HEK293 (cell line): ENCODE results near the gene ACVRL1.
"Not testable (repeated sequence)": the region's sequence is repeated elsewhere in the genome, so short reads cannot be mapped to it uniquely, and the experiment has no call there.

ENCODE experiments used
- CTCF ChIA-PET: fragments of 350-600 bp; formaldehyde crosslinking; extraction: SDS; loops from one replicate; lab custom pipeline; 2021; ENCODE audit warnings: antibody characterized with exemption; lab: Yijun Ruan, JAX
- POLR2A ChIA-PET: fragments of 300-600 bp; formaldehyde crosslinking; extraction: SDS; loops from one replicate; lab custom pipeline; 2020; ENCODE audit warnings: antibody characterized with exemption, inconsistent platforms; lab: Yijun Ruan, JAX
- H3K27ac ChIP-seq: fragments of 200-500 bp; sonication (Bioruptor generic); 2 replicates; pipeline ENCODE4 v1.5.1; 2014; ENCODE audit warnings: low read depth, low read length, control low read depth, inconsistent platforms; ENCODE audit errors: extremely low read depth
- H3K36me3 ChIP-seq, 2 experiments: fragments of 200-500 bp in 1 of 2; sonication (Bioruptor generic) in 1 of 2; 1 replicate in 1 of 2; 2 replicates in 1 of 2; pipeline ENCODE4 v1.5.1; 2014 to 2017; ENCODE audit warnings: inconsistent platforms in 2 of 2, low read length in 2 of 2; ENCODE audit not compliant: control insufficient read depth in 2 of 2, insufficient read depth in 1 of 2
- H3K4me1 ChIP-seq: fragments of 200-500 bp; sonication (Bioruptor generic); 2 replicates; pipeline ENCODE4 v1.5.1; 2014; ENCODE audit warnings: mild to moderate bottlenecking, low read length, inconsistent platforms; ENCODE audit not compliant: control insufficient read depth, insufficient read depth
- H3K4me3 ChIP-seq: 2 replicates; pipeline ENCODE4 v1.5.1; 2011; ENCODE audit warnings: low read depth, mild to moderate bottlenecking, control low read depth, low read length, moderate library complexity
- H3K9me3 ChIP-seq: fragments of 200-500 bp; sonication (Bioruptor generic); 2 replicates; pipeline ENCODE4 v1.5.1; 2014; ENCODE audit warnings: low read depth, low read length, inconsistent platforms; ENCODE audit not compliant: control insufficient read depth, insufficient read depth
- KLF10 ChIP-seq: fragments of 450-650 bp; IDR thresholded peaks from 2 replicates; pipeline ENCODE4 v1.5.1; 2018; ENCODE audit warnings: missing biosample characterization, mild to moderate bottlenecking, missing genetic modification characterization
- KLF16 ChIP-seq: fragments of 450-650 bp; formaldehyde crosslinking; IDR thresholded peaks from 2 replicates; pipeline ENCODE4 v1.5.1; 2017; ENCODE audit warnings: missing biosample characterization, missing genetic modification characterization
- RBAK ChIP-seq: fragments of 450-650 bp; formaldehyde crosslinking; IDR thresholded peaks from 2 replicates; pipeline ENCODE4 v1.5.1; 2016; ENCODE audit warnings: missing biosample characterization, missing genetic modification characterization
- SCRT1 ChIP-seq: fragments of 450-650 bp; formaldehyde crosslinking; IDR thresholded peaks from 2 replicates; pipeline ENCODE4 v1.5.1; 2016; ENCODE audit warnings: missing biosample characterization, missing genetic modification characterization, borderline replicate concordance
- SETDB1 ChIP-seq: IDR thresholded peaks from one replicate; pipeline ENCODE4 v1.6.1; 2017; ENCODE audit warnings: mild to moderate bottlenecking, low read length, moderate library complexity, mixed read lengths; ENCODE audit not compliant: insufficient read length
- ZFHX2 ChIP-seq: fragments of 450-650 bp; formaldehyde crosslinking; conservative IDR thresholded peaks from 2 replicates; pipeline ENCODE4 v1.5.1; 2016; ENCODE audit warnings: missing biosample characterization, missing genetic modification characterization
- ZNF302 ChIP-seq: fragments of 450-650 bp; formaldehyde crosslinking; IDR thresholded peaks from 2 replicates; pipeline ENCODE4 v1.5.1; 2016; ENCODE audit warnings: missing biosample characterization, missing genetic modification characterization, low read depth
- ZNF449 ChIP-seq: fragments of 450-650 bp; formaldehyde crosslinking; IDR thresholded peaks from 2 replicates; pipeline ENCODE4 v1.5.1; 2017; ENCODE audit warnings: missing biosample characterization, mild to moderate bottlenecking, missing genetic modification characterization, moderate library complexity
- ZNF529 ChIP-seq: fragments of 450-650 bp; formaldehyde crosslinking; IDR thresholded peaks from 2 replicates; pipeline ENCODE4 v1.5.1; 2017; ENCODE audit warnings: missing genetic modification characterization, missing biosample characterization; ENCODE audit not compliant: insufficient replicate concordance
- ZNF549 ChIP-seq: fragments of 450-650 bp; IDR thresholded peaks from 2 replicates; pipeline ENCODE4 v1.5.1; 2018; ENCODE audit warnings: missing biosample characterization, missing genetic modification characterization, mild to moderate bottlenecking, inconsistent platforms, moderate library complexity
- ZNF654 ChIP-seq: fragments of 450-650 bp; formaldehyde crosslinking; IDR thresholded peaks from 2 replicates; pipeline ENCODE4 v1.5.1; 2016; ENCODE audit warnings: low read depth, missing biosample characterization, missing genetic modification characterization
- ZNF670 ChIP-seq: fragments of 450-650 bp; formaldehyde crosslinking; IDR thresholded peaks from 2 replicates; pipeline ENCODE4 v1.5.1; 2016; ENCODE audit warnings: missing biosample characterization, missing genetic modification characterization, low read depth
- ZNF776 ChIP-seq: fragments of 450-650 bp; formaldehyde crosslinking; IDR thresholded peaks from 2 replicates; pipeline ENCODE4 v1.5.0; 2017; ENCODE audit warnings: missing biosample characterization, missing genetic modification characterization, borderline replicate concordance
- ZNF843 ChIP-seq: fragments of 450-650 bp; formaldehyde crosslinking; IDR thresholded peaks from 2 replicates; pipeline ENCODE4 v1.5.1; 2016; ENCODE audit warnings: missing biosample characterization, missing genetic modification characterization

Gene ACVRL1

DNA sequence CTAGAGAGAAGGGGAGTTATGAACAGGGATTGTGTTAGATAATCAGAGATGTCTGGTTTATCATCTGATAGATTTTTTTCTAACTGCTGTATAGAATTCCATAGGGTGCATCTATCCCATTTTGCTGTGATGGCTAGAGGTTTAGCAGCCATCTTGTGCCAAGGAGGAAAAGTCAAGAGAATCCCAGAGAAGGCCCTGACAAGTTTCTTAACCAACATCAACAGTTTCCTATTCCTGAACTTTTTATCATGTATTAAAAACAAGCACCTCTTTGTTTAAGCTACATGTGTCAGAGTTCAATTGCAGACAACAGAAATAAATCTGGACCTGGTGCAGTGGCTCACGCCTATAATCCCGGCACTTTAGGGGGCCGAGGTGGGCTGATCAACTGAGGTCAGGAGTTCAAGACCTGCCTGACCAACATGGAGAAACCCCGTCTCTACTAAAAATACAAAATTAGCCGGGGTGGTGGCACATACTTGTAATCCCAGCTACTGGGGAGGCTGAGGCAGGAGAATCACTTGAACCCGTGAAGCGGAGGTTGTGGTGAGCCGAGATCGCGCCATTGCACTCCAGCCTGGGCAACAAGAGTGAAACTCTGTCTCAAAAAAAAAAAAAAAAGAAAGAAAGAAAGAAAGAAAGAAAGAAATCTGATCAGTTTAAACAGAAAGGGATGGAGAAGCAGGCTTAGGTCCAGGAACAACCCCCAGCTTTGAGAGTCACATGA lies 21.8 kb upstream of the ACVRL1 start:
- H3K27ac ChIP-seq, H3K9me3 ChIP-seq, H3K36me3 ChIP-seq, H3K4me1 ChIP-seq, H3K4me3 ChIP-seq, POLR2A ChIA-PET: not testable (repeated sequence)
- CTCF ChIA-PET, result interaction anchor here (1.1 to 2.5 kb wide), 7 partner anchors 10 to 294 kb away, joined by 3 to 10 read pairs (median 3); partner anchors contain the start of gene SCN8A
- TF ChIP-seq SETDB1, result peak; percentile 43

- no peak overlapping the region for H3K4me3 ChIP-seq
- no peaks in the 10 kb centered on the region for H3K9me3 ChIP-seq
- H3K36me3 ChIP-seq, result no peaks in the 10 kb centered on the region
- no peak for TF ChIP-seq KLF10 (tag by site-specific recombination)
- TF ChIP-seq ZNF776 (tag by site-specific recombination), result no peak
- TF ChIP-seq ZNF843 (tag by site-specific recombination), result no peak
- no peak for TF ChIP-seq ZNF449
- TF ChIP-seq ZNF654 (tag by site-specific recombination), result no peak
- TF ChIP-seq RBAK (tag by site-specific recombination), result no peak
- TF ChIP-seq ZNF302 (tag by site-specific recombination), result no peak
- H3K4me1 ChIP-seq, result no peaks in the 10 kb centered on the region
- H3K27ac ChIP-seq, result no peak overlapping the region
- ChIA-PET CTCF (interaction anchor here (0.8 to 2.5 kb wide), 9 partner anchors 11 to 295 kb away, joined by 3 to 10 read pairs (median 3); partner anchors contain the start of gene SCN8A), POLR2A (no interaction called here)
Observed at GRCh38 chr12:51886021-51886710, 21.1 kb upstream of the ACVRL1 start.

DNA sequence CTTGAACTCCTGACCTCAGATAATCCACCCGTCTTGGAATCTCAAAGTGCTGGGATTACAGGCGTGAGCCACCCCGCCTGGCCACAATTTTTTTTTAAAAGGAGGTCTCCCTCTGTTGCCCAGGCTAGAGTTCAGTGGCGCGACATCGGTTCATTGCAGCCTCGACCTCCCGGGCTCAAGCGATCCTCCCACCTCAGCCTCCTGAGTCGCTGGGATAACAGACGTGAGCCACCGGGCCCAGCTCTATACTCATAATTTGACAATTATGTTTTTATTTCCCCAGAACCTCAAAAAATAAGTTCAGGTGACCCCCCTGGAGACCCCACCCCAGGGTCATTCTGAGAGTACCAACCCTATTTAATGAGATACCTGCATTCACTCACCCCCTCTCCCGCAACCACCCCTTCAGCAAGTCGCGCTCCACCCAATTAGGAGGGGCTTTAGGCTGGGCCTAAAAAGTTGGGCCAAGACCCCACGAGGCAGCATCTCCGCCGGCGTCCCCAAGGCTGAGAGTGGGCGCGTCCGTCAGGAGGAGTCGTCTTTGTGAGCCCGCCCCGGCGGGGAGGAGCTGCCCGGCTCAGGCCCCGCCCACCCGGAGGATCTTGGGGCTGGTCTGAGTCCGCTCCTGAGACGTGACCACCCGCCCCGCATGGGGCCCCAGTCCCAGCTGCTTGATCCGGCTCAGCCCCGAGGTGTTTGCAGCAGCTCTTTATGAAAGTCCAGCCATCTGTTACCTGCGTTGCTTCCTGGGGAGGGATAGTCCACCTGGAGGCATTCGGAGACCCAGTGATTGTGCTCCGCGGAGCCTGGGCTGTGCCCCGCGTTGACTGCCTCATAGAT lies 19.6 kb upstream of the ACVRL1 start, which contains the start of gene ANKRD33:
Gene ANKRD33, plus strand, starts transcription at position 628 of the 840 bp plus-strand sequence. Its CDS starts 84 bp downstream, at position 712.
- POLR2A ChIA-PET, result no interaction called here
- TF ChIP-seq ZNF529 (tag by site-specific recombination) (no peak), KLF16 (tag by site-specific recombination) (no peak), SCRT1 (tag by site-specific recombination) (no peak), ZNF549 (tag by site-specific recombination) (no peak), ZNF670 (tag by site-specific recombination) (no peak), ZFHX2 (tag by site-specific recombination) (no peak)
- H3K4me1 ChIP-seq, result no peaks in the 10 kb centered on the region
- H3K9me3 ChIP-seq, result no peaks in the 10 kb centered on the region
- no peaks in the 10 kb centered on the region for H3K36me3 ChIP-seq
- CTCF ChIA-PET, result interaction anchor here (0.7 to 2.8 kb wide), 6 partner anchors 12 to 138 kb away, joined by 3 to 15 read pairs (median 4); no protein-coding TSS in a partner anchor
- no peak within 1 kb of the TSS for H3K27ac ChIP-seq
- no peak within 1 kb of the TSS for H3K4me3 ChIP-seq
